Stimulated activated effector memory CD8-positive, alpha-beta T cell treated with anti-CD3 and anti-CD28 coated beads, Interleukin-12 subunit alpha, Interleukin-12 subunit beta, amount 100 ng/mL, for 72 hours (primary cell): ENCODE data around the gene MRGPRG.

ENCODE experiments used
- ATAC-seq: fragments of 150-1000 bp; cut with Tn5 transposase; 2 replicates; pipeline ENCODE4 v1.10.0; 2021
- DNase-seq, 2 donors: peaks; one replicate each; pipeline ENCODE4 v3.0.0; 2021 to 2022; ENCODE audit warnings: low spot score in 2 of 2
- H3K27ac Mint-ChIP-seq: one replicate; pipeline ENCODE4 v1.8.0; 2022; ENCODE audit warnings: mild to moderate bottlenecking, mixed read lengths
- H3K36me3 Mint-ChIP-seq: one replicate; pipeline ENCODE4 v1.8.0; 2022; ENCODE audit warnings: mild to moderate bottlenecking, mixed read lengths
- H3K4me1 Mint-ChIP-seq: one replicate; pipeline ENCODE4 v1.8.0; 2022; ENCODE audit warnings: mixed read lengths
- H3K4me3 Mint-ChIP-seq: one replicate; pipeline ENCODE4 v1.8.0; 2022; ENCODE audit warnings: mild to moderate bottlenecking, mixed read lengths
- H3K9me3 Mint-ChIP-seq: one replicate; pipeline ENCODE4 v1.8.0; 2022; ENCODE audit warnings: mixed read lengths

The MRGPRG gene

DNA sequence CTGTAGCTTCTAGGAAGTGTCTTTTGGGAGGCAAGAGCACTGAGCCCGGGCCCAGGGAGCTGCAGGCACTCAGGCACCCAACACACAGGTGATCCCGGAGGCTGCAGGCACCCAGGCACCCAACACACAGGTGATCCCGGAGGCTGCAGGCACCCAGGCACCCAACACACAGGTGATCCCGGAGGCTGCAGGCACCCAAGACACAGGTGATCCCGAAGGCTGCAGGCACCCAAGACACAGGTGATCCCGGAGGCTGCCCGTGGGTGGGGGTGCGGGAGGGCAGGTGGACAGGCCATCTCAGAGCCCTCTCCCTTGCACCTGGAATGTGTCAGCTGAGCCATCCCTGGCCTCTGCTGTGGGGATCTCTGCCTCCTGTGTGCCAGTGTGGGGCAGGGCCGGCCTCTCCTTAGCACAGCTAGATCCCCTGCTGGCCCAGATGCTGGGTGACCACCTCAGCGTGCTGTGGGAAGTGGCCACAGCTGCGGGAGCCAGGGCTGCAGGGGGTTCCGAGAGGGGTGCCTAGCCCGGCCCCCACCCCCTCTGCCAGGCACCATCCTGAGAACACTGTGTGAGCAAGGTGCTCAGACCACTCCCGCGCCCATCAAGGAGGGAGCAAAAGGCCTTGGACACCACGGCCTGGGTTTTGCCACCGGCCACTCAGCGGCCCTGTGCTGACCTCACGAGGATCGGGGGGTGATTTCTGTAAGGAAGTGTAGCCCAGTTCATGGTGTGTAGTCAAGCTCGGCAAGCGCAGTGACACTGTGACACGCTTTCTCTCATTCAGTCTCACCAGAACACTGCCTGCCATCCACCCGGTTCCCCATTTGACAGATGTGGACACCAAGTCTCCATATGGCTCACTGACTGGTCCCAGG is 14.2 kb downstream of the MRGPRG start:
- Mint-ChIP-seq H3K9me3 (no peaks in the 10 kb centered on the region), H3K4me1 (peaks cover 18% of the 10 kb centered on the region), H3K4me3 (no peak overlapping the region), H3K27ac (no peak overlapping the region), H3K36me3 (no peaks in the 10 kb centered on the region)
- DNase-seq (no peak), ATAC-seq (no peak)

- no peaks in the 10 kb centered on the region for H3K36me3 Mint-ChIP-seq
- H3K4me3 Mint-ChIP-seq, result no peak overlapping the region
Observed at GRCh38 chr11:3203221-3204043, 15.2 kb downstream of the MRGPRG start.

GRCh38 chr11:3202759-3203158 is 15.9 kb downstream of the MRGPRG start:
- ATAC-seq, result no peak
- no peaks in the 10 kb centered on the region for H3K9me3 Mint-ChIP-seq
- peaks cover 18% of the 10 kb centered on the region for H3K4me1 Mint-ChIP-seq
- no peak overlapping the region for H3K4me3 Mint-ChIP-seq
- no peak for DNase-seq
- no peak overlapping the region for H3K27ac Mint-ChIP-seq
- H3K36me3 Mint-ChIP-seq, result no peaks in the 10 kb centered on the region

More at GRCh38 chr11:3203221-3204043, 15.2 kb downstream of the MRGPRG start:
- ATAC-seq (no peak), DNase-seq (no peak)
- Mint-ChIP-seq H3K4me1 (peaks cover 18% of the 10 kb centered on the region), H3K27ac (no peak overlapping the region), H3K9me3 (no peaks in the 10 kb centered on the region)

DNA sequence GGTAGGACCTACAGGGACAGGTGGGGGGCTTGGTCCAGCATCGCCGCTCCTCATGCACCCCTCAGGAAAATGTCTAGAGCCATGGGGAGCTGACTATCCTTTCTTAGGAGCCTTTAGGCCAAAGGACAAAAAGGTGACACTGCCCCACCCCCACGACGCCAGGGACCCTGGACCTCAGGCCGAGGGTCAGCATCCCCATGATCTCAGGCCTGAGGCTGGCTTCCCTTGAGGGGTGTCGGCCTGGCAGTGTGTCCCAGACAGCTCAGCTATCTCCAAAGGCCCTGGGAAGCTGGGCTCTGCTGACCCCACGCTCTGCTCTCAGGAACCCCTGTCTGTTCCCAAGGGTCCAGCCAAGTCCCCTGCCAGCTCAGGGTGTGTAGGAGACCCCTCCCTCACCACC is 16.3 kb downstream of the MRGPRG start:
- ATAC-seq, result no peak
- Mint-ChIP-seq H3K4me3 (no peak overlapping the region), H3K4me1 (peaks cover 18% of the 10 kb centered on the region)

DNA sequence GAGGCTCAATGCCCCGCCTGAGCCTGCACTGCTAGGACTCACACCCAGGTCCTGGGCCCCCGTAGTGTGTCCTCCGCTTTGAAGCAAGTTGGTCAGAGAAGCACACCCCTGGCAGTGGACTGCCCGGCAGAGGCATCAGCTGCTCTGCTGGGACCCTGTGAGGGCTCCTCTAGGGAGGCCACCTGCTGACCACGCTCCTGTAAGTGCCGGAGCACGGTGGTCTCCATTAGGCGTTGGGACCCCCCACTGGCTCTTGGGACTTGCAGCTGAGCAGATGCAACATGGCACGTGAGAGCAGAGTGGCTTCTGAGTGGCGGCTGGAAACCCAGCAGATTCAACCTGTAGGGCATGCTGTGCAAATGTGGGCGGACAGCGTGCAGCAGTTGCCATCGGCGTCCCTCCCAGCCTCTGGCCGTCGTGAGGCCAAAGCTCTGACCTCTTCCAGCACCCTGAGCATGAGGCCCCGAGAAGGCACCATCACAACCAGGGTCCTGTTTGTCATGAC is 16.9 kb downstream of the MRGPRG start:
- ATAC-seq (no peak), DNase-seq (no peak)
- Mint-ChIP-seq H3K36me3 (no peaks in the 10 kb centered on the region), H3K4me3 (no peak overlapping the region), H3K4me1 (peaks cover 18% of the 10 kb centered on the region), H3K9me3 (no peaks in the 10 kb centered on the region), H3K27ac (no peak overlapping the region)

More for the DNA sequence above, 16.3 kb downstream of the MRGPRG start:
- no peak for DNase-seq
- Mint-ChIP-seq H3K27ac (no peak overlapping the region), H3K36me3 (no peaks in the 10 kb centered on the region), H3K9me3 (no peaks in the 10 kb centered on the region)

DNA sequence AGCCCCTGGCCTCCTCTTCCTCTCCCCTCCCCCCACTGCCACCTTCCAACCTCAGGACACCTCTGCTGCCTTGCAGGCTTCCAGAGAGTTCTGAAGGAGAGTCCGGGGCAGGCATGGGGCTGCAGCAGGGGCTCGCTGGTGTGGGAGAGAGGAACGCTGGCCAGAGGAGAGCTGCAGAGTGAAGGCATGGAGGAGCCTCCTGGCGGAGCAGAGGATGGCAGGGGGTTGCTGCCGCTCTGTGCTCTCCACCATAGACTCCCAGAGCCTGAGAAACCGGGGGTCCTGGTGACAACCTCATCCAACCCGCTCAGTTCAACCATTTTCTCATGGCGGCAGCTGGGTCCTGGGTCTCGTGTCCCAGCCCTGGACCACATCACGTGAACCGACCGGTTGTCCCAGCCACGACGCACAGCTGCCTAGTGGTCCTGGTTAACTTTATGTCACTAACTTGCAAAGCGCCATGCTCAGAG is 17.5 kb downstream of the MRGPRG start:
- H3K36me3 Mint-ChIP-seq, result no peaks in the 10 kb centered on the region
- no peak for DNase-seq
- H3K4me3 Mint-ChIP-seq, result no peak overlapping the region
- ATAC-seq, result no peak
- H3K27ac Mint-ChIP-seq, result no peak overlapping the region
- no peaks in the 10 kb centered on the region for H3K9me3 Mint-ChIP-seq
- peaks cover 18% of the 10 kb centered on the region for H3K4me1 Mint-ChIP-seq

GRCh38 chr11:3200388-3201111 is 18.1 kb downstream of the MRGPRG start:
- DNase-seq, result no peak
- Mint-ChIP-seq H3K4me3 (no peak overlapping the region), H3K27ac (no peak overlapping the region), H3K4me1 (peaks cover 16% of the 10 kb centered on the region), H3K36me3 (no peaks in the 10 kb centered on the region), H3K9me3 (no peaks in the 10 kb centered on the region)
- no peak for ATAC-seq

- H3K4me3 Mint-ChIP-seq, result no peak overlapping the region
- H3K36me3 Mint-ChIP-seq, result no peaks in the 10 kb centered on the region
- H3K9me3 Mint-ChIP-seq, result no peaks in the 10 kb centered on the region
- peaks cover 7% of the 10 kb centered on the region for H3K4me1 Mint-ChIP-seq
- no peak for DNase-seq
- no peak overlapping the region for H3K27ac Mint-ChIP-seq
- no peak for ATAC-seq
Observed at GRCh38 chr11:3199537-3200295, 18.9 kb downstream of the MRGPRG start.

- Mint-ChIP-seq H3K4me1 (peaks cover 6% of the 10 kb centered on the region), H3K27ac (no peak overlapping the region), H3K4me3 (no peak overlapping the region), H3K36me3 (no peaks in the 10 kb centered on the region), H3K9me3 (no peaks in the 10 kb centered on the region)
- no peak for DNase-seq
- ATAC-seq, result no peak
Observed at GRCh38 chr11:3198815-3199214, 19.8 kb downstream of the MRGPRG start.

DNA sequence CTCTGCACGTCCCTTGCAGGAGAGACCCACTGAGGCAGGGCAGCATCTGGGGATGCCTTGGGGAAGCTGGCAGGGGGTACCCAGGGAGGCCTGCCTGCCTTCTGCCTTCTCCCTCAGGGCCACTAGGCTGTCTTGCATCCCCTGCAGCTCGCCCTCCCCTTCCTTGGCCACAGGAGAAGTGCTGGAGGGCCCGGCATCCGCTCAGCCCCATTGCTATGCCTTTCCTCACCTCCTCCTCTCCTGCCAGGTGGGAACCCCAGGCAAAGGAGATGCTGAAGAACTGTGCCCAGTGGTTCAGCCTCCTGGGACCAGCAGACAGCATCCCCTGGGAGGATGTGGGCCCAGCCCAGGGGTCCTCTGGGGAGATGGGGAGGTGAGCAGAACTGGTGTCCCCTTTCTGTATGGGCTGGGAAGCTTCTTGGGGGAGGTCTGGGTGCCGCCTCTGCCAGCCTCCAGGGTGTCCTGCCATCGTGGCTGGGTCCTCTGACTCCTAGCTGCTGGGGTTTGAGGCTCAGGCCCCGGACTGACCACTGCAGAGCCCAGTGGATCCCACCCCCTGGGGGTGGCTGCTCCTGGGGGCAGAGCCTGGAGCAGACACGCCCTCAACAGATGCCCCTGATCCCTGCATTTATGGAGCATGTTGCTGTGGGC is 20.6 kb downstream of the MRGPRG start:
- DNase-seq, result no peak
- no peak for ATAC-seq
- Mint-ChIP-seq H3K36me3 (no peaks in the 10 kb centered on the region), H3K4me3 (no peak overlapping the region), H3K4me1 (peaks cover 6% of the 10 kb centered on the region), H3K27ac (no peak overlapping the region), H3K9me3 (no peaks in the 10 kb centered on the region)

DNA sequence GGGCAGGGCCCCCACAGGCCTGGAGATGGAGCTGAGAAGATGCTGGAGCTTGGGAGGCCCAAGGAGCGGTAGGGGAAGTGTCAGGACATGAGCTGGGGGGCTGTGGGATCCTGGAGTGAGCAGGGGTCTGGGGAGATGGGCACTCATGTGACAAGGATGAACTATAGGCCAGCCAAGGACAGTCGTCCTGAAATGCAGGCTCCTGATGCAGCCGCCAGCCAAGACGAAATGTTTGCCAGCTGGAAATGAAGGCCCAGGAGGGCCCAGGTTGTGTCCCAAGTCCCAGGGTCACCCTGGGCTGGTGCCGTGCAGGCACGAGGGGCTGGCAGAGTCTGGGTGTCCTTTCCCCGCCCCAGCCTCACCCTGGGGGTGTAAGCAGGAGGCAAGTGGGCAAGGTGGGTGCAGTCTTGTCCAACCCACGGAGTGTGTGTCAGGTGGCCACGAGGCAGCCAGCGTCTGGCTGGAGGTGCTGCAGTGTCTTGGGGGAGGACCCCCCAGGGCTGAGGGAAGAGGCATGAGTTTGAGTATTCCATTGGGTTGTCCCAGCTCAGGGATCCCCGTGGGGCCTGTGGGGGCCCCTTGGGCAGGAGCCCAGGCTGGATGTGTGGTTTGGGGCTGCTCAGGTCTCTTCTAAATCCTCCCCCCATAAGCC is 21.4 kb downstream of the MRGPRG start:
- DNase-seq, result no peak
- no peak overlapping the region for H3K4me3 Mint-ChIP-seq
- no peak overlapping the region for H3K27ac Mint-ChIP-seq
- ATAC-seq, result no peak
- no peaks in the 10 kb centered on the region for H3K36me3 Mint-ChIP-seq
- H3K9me3 Mint-ChIP-seq, result no peaks in the 10 kb centered on the region
- H3K4me1 Mint-ChIP-seq, result no peaks in the 10 kb centered on the region

DNA sequence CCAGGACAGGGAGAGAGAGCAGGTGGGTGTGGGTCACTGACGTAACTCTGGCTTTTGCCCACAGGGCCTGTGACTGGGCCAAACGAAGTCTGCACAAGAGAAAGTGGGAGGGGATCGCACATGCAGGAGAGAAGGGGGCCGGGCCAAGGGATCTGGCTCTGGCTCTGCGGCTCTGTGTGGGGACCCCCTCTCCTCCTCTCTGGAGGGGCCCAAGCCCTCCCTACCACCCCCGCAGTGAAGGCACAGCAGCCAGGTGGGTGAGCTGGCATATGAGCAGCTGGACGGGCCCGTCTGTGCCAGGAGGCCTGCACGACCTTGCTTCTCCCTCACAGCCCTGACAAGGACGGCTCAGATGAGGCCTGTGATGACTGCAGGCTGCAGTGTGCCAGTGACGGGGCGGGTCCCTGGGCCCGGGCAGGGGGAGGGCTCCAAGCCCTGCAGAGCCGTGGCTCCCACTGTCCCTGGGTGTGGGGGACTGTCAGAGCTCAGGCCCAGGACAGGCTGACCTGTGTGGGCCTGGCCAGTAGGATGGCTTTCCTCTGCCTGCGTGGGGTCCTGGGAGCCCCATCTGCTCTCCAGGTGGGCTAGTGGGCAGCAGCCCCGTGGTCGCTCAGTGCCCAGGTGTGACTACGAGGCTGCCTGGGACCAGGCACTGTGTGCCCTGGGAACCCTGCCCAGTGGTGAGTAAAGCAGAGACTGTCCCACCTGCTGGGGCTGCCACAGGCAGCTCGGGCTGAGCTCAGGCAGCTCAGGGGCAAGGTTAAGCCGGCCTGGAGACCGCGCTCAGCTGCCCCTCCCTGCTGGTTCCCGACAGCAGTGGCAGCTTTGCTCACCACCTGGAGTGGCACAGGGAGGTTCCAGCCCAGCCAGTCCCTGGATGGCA is 22.2 kb downstream of the MRGPRG start:
- ATAC-seq, result no peak
- Mint-ChIP-seq H3K36me3 (no peaks in the 10 kb centered on the region), H3K27ac (no peak overlapping the region)

More for the DNA sequence above, 22.2 kb downstream of the MRGPRG start:
- Mint-ChIP-seq H3K9me3 (no peaks in the 10 kb centered on the region), H3K4me1 (no peaks in the 10 kb centered on the region), H3K4me3 (no peak overlapping the region)
- DNase-seq, result no peak
